T-helper 1 cell treated with Interleukin-12 subunit alpha and Interleukin-12 subunit beta and Interleukin-4 antibody, amounts not matched to agents 30 ng/mL and 1 ng/mL, for 36 hours (primary cell): ENCODE results near the gene MOK. TPM values are rescaled to one million over a fixed set of nuclear protein-coding genes. Genes with fewer than 3 reads are reported as not detected.
"Not testable (repeated sequence)": the region's sequence is repeated elsewhere in the genome, so short reads cannot be mapped to it uniquely, and the experiment has no call there.

ENCODE experiments used
- intact Hi-C: fragments of 100-400 bp; cut with micrococcal nuclease; formaldehyde crosslinking; loops from one replicate; pipeline ENCODE4 v1.15.1; 2024
- total RNA-seq: library from RNA; stranded (reverse); gene quantifications from 2 replicates; pipeline ENCODE4 v1.2.3, GENCODE V29; 2022

Gene MOK
- total RNA-seq, result 2.3 and 3.6 TPM in 2 replicates

GRCh38 chr14:102304611-102305506 lies at the start of gene MOK:
Gene MOK, minus strand, starts transcription at chr14:102305164. Its CDS starts 196 bp downstream, at chr14:102304968.
- intact Hi-C loops, result loop anchor here (1.0 to 2.0 kb wide), 7 partner anchors 9 to 357 kb away; partner anchors contain the start of genes CINP, DYNC1H1, TECPR2 and WDR20

- intact Hi-C loops, result no loop called here
Measured at GRCh38 chr14:102353126-102353619, 48.2 kb upstream of the MOK start.

- intact Hi-C loops, result no loop called here
Measured at GRCh38 chr14:102352213-102352612, 47.2 kb upstream of the MOK start.

- intact Hi-C loops, result not testable (repeated sequence)
Measured at GRCh38 chr14:102351593-102351992, 46.6 kb upstream of the MOK start.

- intact Hi-C loops, result no loop called here
Measured at GRCh38 chr14:102351023-102351422, 46.1 kb upstream of the MOK start.

DNA sequence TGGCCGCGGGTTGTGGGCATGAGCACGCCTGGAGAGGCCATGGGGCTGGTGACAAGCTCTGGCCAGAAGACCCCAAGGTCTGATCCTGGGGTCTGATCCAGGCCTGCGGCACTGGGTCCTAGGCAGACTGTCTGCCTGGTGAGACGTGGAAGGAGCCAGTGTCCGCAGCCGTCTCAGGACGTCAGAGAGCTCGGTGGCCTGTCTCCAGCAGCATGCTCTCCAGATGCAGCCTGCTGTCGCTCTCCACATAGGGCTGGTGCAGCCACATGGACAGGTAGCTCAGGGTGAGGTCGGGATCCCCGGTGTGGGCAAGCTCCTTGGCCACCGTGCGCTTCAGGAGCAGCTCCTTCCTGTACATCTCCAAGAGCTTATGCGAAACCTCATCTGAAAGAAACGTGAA lies 43.4 kb upstream of the MOK start:
- intact Hi-C loops, result no loop called here

DNA sequence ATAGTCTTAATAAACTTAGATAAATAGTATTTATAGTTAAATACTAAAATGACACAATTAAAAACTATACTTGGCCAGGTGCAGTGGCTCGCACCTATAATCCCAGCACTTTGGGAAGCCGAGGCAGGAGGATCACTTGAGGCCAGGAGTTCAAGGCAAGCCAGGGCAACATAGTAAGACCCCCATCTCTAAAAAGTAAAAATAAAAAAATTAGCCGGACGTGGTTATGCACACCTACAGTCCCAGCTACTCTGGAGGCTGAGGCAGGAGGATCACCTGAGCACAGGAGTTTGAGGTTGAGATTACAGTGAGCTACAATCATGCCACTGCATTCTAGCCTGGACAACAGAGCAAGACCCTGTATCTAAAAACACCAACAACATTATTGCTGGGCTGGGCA lies 41.7 kb upstream of the MOK start:
- intact Hi-C loops, result no loop called here

DNA sequence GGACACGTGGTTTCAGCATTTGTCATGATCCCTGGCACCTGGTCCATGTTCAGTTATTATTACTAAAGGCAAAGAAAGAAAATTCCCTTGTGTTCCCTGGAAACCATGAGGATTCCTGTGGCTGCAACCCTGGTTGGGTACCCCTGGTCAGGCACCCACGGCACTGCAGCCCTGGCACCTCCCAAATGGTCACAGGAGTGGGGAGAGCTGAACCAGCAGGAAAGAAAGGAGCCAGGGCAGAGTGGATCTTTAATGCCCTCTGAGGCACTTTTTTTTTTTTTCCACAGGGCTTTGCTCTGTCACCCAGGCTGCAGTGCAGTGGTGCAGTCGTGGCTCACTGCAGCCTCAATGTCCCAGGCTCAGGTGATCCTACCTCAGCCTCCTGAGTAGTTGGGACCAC lies 40.3 kb upstream of the MOK start:
- intact Hi-C loops, result no loop called here

DNA sequence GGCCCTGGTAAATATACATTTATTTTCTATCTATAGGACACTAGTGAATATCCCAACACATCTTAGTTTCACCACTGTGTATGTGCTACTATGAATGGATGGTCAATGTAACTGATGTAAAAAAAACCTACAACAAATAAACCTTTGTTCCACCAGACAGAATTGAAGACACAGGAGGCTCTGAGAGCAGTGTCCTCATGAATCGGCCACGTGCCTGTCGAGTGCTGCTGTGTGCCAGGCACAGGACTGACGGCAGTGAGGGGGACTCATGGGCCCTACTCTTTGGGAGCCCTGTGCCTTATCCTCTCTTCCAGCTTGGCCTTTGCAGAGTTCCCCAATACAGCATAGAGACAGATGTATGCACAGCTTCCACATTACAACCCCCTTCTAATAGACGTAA lies 39.5 kb upstream of the MOK start:
- intact Hi-C loops, result no loop called here

- intact Hi-C loops, result no loop called here
Measured at GRCh38 chr14:102344084-102344483, 39.1 kb upstream of the MOK start.

DNA sequence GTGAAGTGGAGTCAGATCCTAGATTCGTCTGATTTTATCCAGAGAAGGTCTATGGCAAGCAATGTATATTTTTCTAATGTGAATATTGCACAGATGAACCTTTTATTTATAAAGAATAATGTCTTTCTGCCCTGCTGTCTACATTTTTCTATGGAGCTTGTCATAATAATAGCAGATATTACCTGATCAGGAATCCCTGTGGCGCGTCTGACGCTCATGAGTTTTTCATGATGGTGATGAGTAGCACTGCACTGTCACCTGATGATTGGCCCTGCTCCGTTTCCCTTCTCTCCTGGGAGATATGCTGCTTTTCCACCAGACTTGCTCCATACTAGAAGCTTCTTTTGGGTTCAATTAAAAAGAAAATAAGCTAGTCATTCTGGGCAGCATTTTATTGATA lies 37.3 kb upstream of the MOK start:
- intact Hi-C loops, result no loop called here

DNA sequence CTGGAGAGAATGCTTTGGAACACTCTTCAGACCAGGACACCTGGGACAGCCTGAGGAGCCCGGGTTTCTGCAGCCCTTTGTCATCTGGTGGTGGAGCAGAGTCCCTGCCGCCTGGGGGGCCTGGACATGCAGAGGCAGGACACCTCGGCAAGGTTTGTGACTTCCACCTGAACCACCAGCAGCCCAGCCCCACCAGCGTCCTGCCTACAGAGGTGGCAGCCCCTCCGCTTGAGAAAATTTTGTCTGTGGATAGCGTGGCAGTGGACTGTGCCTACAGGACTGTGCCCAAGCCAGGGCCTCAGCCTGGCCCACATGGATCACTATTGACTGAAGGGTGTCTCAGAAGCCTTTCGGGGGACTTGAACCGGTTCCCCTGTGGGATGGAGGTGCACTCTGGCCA lies 36.6 kb upstream of the MOK start:
- intact Hi-C loops, result no loop called here

DNA sequence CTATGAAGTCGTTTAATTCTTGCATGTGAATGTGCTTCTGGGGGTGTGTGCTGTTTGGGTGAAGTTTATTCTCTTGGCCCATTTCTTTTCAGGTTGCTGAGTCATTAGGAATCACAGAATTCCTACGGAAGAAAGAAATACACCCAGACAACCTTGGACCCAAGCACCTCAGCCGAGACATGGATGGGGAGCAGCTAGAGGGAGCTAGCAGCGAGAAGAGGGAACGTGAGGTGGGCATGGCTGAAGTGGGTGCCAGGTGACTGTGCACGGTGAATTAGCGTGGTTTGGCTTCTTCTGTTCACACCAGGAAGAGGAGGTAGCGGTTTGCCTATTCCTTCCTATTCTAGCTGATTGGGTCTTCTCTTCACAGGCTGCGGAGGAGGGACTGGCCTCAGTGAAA lies 33.8 kb upstream of the MOK start:
- intact Hi-C loops, result no loop called here

GRCh38 chr14:102335163-102335562 lies 30.2 kb upstream of the MOK start:
- intact Hi-C loops, result no loop called here

DNA sequence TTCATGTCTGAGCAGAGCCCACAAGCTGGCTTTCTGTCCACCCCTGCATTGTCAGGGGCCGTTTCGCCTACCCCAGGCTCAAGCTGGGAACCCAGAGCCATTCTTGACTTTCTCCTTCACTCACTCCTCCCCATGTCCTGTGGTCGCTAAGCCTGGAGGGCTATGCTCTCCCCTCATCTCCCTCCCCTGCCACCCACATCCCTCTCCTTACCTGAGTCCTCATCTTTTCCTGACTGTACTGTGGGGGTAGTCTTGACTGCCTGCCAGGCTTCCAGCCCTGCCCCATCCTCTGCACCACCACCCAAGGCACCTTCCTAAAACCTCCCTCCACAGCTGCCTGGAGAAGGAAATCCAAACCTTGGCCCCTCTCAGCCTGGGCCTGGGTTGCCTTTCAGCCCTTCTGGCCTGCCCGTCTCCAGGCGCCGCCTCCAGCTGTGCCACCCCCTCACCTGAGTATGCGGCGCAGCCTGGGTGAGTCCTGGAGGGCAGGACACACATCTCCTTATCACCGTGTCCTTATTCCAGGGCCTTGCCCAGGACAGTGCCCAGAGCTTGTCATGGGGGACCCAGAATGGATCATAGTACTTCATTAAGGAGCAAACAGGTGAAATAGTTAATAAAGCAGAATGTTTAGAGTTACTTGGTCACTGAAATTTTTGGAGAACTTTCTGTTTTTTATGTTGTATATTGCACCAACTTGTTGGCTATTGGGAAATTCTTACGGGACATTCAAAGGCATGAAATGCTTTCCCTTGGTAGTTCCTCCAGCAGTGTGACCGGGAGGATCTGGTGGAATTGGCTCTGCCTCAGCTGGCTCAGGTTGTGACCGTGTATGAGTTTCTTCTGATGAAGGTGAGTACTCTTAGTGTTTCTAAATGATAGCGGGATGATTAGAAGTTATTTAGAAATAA lies 29.1 kb upstream of the MOK start:
- intact Hi-C loops, result no loop called here

GRCh38 chr14:102333390-102333789 lies 28.4 kb upstream of the MOK start:
- intact Hi-C loops, result no loop called here

- intact Hi-C loops, result no loop called here
Measured at GRCh38 chr14:102330806-102331205, 25.8 kb upstream of the MOK start.

- intact Hi-C loops, result not testable (repeated sequence)
Measured at GRCh38 chr14:102329381-102329780, 24.4 kb upstream of the MOK start.

DNA sequence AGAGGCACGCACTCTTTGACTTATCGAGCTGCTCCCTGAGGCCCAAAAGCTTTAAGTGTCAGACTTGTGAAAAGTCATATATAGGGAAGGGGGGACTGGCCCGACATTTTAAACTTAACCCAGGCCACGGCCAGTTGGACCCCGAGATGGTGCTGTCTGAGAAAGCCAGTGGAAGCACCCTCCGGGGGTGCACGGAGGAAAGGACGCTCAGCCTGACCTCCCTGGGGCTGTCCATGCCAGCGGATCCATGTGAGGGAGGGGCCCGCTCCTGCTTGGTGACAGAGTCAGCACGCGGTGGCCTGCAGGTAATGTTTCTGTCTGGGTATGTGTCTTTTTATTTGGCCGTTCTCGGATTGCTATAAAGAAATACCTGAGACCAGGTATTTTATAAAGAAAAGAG lies 21.6 kb upstream of the MOK start:
- intact Hi-C loops, result no loop called here

DNA sequence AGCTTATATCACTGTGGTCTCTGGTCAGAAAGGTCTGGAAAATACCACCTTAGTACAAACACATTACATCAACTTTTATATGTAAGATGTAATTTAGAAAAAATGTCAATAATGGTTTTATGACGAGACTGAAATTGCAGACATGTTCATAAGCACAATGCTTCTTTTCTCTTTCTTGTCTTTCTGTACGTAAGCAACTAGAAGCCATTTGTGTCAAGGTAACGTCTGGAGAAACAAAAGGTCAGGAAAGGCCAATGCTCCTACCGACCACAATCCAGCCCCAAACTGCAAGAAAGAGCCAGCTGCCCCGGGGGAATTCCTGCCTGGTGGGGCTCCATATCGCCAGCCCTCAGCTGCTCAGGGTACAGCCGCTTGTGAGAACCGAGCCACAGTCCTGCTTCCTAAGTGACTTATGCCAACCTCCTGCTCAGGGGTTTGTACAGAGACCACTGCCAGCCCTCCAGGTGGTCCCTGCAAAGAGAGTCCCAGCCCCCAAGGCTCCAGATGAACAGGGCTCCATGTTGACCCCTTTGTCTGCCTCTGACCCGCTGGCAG lies 20.9 kb upstream of the MOK start:
- intact Hi-C loops, result no loop called here

- intact Hi-C loops, result no loop called here
Measured at GRCh38 chr14:102323102-102323501, 18.1 kb upstream of the MOK start.
